NCI-H2107 treated with DMSO at 0.1 percent for 48 hours (cell line): ENCODE measurements around the gene NEK9.
"Not testable (repeated sequence)": the region's sequence is repeated elsewhere in the genome, so short reads cannot be mapped to it uniquely, and the experiment has no call there.

Experiments
- DNase-seq: peaks from one replicate; lab custom pipeline; 2025; ENCODE audit not compliant: unreplicated experiment; lab: John Stamatoyannopoulos, UW

The NEK9 gene

DNA sequence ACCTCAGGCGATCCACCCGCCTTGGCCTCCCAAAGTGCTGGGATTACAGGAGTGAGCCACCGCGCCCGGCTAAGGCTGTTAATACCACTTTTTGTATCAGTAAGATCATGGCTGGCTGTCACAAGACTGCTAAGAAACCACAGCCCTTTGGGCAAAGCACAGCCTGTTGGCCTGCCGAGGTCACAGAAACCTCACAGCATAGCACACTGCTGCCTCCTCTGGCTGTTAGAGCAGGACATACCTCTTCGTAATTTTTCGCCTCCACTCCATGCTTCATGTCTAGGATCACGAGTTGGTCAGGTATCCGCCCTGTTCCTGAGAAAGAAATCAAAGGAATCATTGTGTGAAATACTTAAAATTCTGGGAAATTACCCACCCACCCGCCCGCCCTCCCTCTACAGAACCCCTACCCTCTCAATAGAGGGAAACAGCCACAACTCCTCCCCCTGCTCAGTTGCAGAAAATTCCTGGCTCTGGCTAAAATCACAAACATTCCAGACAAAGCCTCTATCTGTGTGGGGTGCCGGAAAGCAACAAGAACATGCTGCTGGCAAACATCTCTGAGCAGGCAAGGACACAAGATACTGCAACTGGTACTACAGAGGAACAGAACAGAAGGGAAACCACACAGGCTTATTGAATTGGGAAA is 20.7 kb upstream of the NEK9 start:
- DNase-seq = no peak

DNA sequence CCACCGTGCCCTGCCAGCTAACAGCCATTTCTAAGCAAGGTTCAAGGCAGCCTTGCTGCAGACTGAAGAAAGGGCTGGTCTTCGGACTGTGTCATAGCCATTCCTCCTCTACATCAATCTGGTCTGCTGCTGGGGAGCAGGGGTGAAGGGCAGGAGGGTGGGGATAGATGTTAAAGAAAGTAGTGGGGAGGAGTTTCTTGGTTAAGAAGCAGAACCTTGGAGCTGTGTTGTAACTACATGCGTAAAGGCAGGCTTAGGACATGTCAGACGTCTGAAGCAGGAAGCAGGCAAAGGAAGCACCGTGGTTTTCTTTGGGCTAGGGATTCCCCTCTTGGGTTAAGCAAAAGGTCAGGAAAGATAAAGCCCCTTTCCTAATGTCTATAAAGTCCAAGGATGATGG is 18.1 kb upstream of the NEK9 start:
- no peak for DNase-seq

DNA sequence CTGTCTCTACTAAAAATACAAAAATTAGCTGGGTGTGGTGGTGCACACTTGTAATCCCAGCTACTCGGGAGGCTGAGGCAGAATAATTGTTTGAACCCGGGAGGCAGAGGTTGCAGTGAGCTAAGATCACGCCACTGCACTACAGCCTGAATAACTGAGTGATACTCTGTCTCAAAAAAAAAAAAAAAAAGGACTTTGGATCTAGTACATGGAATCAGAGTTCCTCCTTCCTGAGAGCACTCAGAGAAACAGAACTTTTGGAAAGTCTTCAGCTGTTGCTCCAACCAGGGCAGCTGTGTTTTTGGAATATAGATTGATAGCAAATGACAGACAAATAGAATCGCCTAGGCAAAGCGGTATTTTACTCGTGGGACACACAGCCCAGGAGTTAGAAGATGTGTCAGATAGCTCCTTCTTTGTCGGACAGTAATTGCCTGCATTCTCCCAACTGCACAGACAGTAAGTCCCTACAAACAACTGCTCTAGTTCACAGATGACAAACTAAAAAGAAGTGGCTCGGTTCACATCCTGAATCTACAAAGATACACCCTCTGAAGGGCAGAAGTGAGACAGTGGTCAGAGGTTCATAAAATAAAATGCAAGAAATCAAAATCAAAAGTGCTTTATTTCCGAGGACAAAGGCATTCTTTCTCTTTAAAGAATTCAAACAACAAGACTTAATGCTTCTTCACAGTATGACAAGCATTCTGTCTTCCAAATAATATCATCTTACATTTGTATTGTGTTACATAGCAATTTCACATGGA is 17.1 kb upstream of the NEK9 start:
- DNase-seq = no peak

DNA sequence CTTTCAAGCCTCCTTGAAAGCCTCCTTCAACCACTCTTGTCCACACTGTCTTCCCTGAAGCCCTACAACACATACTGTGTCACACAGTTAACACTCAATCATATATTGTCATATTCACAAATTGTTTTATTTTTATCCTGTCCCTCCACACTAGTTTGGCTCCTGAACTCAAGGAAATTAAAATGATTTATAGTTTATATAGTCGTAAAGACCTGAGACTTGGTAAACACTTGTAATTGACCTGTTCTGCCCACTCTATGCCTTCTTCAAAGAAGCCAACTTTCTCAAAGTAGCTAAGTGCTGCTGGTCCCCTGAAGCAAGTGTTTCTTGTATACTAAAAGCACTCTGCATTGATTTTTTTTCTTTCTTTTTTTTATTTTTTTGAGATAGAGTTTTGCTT is 15.6 kb upstream of the NEK9 start:
- no peak for DNase-seq

DNA sequence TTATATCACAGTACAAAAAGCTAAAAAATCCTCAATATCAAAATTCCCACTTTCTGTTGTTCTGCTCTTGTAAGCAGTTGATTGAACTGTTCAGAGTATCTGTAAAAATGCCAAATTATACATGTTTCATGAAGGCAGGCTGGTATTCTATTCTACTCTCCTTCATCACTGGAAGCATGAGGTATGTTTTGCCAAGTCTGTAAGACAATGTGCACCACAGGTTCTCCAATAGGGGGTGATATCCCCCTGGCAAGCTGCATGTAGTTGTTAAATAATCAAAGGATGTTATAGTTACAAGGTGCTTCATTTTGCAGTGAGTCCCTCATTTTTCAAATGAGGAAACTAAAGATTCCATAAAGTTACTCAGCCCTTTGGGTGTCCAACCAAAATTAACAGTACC is 15.1 kb upstream of the NEK9 start:
- peak; percentile 16 for DNase-seq

DNA sequence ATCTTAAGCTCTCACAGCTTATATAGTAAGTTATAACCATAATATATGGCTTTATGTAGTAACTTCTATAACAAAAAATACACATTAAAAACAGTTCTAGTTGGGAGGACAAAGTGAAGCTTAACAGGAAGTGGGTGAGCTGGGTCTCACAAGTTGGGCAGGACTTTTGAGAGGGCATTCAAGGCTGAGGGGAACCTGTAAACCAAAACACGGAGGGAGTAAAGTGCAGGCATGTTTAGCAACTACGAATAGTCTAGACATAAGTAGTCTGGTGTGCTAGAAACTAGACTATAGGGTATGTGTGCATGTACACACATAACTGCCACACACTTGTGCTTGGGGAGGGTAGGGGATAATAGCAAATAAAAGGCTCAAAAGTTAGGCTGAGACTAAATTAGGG is 14.2 kb upstream of the NEK9 start:
- DNase-seq = no peak

DNA sequence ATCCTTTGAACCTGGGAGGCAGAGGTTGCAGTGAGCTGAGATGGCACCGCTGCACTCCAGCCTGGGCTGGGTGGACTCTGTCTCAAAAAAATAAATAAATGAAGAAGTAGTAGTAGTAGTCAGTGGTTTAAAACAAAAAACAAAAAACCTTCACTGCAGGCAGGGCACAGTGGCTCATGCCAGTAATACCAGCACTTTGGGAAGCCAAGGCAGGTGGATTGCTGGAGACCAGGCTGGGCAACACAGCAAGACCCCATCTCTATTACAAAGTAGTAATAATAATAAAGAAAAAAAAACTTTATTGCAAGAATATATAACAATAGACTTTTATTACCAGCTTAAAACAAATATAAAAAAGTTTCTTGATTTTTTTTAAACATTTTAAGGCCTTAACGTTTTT is 13.8 kb upstream of the NEK9 start:
- DNase-seq = no peak

DNA sequence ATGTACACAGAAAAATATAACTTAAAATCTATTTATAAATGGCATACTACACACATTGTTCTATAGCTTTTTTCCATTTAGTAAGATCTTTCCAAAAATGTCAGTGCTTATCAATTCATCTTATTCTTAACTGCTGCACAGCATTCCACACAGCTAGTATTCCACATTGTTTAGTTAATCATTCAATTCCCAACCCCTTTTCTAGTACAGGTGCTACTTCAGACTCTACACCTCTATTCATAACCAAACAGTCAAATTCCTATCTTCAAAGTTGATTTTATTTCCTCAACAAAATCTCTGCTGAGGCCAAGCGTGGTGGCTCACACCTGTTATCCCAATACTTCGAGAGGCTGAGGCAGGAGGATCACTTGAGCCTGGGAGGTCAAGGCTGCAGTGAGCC is 12.3 kb upstream of the NEK9 start:
- no peak for DNase-seq

DNA sequence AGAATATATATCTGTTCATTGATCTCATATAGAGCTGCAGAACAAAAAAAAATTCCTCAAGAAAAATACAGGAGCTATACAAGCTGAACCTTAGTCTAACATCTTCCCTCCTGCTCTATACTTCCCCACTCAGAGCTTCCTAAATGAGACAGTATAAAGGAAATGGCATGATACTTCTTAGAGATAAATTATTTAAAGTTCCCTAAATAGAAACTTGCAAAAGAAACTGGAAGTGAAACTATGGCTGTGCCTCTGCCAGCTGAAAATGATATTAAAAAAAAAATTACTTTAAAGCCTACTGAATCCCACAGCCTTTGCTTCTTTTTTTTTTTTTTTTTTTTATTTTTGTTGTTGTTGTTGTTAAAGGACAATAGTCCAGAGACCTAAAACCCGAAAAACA is 11.6 kb upstream of the NEK9 start:
- no peak for DNase-seq

DNA sequence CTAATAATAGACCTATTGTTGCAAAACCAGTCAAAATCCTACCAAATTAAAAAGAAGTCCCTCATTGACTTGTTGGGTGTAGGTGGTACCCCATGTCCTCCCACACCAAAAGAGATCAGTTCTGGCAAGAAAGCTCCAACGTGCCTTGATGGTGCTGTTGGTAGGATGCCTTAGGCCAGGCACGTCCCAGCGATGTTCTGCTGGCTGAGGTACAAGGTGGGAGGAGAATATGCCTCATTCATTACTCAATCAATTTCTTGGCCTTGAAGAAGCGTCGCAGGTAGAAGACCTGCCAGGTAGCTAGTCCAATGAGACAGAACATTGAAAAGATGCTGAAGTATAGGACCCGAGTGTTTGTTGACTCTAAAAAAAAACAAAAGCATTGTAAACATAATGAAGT is 7.8 kb upstream of the NEK9 start:
- DNase-seq = no peak

DNA sequence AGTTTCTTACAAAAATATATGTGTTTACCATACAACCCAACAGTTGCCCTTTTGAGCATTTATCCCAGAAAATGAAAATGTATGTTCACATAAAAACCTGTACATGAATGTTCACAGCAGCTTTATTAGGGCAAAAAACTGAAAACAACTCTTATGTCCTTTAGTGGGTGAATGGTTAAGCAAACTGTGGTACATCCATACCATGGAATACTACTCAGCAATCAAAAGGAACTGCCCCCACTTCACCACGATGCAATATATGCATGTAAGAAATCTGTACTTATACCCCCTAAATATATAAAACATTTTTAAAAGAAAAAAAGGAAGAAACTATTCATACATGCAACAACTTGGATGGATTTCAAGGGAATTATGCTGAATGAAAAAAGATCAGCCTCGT is 6.7 kb upstream of the NEK9 start:
- no peak for DNase-seq

DNA sequence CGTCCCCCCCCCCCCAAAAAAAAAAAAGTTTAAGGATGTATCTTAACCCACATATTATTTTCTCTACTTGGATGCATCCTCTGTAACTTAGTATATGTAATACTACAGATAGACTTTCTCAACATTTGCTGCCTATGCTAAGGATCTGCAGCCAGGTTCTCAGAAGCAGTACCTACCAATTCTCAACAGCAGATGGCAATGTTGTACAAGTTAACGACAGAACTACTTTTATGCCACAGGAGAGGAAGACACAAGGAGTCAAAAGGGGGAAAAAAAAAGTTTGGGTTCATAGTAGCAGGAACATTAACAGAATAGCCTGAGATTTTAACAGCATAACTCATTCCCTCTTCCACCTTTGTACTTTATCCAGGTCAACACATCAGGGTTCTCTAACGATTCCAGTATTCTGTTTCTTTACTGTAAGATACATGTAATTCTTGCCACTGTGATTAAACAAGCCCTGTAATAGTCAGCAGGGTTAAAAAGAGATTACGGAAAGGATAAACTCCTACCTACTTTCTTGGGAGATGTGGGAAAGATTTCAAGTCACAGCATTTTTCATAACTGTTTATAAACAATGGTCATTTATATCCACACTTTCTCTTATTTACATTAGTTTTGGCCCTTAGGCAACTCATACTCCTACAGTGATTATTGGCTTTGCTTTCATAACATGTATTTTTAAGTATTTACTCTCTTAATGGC is 5.7 kb upstream of the NEK9 start:
- peak; percentile 85 for DNase-seq

DNA sequence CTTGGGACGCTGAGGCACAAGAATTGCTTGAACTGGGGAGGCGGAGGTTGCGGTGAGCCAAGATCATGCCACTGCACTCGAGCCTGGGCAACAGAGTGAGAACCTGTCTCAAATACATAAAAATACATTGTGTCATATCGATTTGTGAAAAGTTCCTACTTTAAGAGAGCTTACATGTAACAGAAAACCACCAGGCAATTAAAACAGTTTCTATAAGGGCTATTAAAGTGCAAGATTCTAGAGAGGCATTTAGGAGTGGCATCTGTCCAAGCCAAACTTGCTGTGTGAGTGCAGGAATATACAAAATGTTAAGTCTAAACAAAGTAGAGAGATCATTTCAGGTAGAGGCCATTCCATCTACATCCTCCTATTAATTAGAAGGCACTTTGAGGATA is 1.7 kb upstream of the NEK9 start:
- DNase-seq = peak; percentile 91

DNA sequence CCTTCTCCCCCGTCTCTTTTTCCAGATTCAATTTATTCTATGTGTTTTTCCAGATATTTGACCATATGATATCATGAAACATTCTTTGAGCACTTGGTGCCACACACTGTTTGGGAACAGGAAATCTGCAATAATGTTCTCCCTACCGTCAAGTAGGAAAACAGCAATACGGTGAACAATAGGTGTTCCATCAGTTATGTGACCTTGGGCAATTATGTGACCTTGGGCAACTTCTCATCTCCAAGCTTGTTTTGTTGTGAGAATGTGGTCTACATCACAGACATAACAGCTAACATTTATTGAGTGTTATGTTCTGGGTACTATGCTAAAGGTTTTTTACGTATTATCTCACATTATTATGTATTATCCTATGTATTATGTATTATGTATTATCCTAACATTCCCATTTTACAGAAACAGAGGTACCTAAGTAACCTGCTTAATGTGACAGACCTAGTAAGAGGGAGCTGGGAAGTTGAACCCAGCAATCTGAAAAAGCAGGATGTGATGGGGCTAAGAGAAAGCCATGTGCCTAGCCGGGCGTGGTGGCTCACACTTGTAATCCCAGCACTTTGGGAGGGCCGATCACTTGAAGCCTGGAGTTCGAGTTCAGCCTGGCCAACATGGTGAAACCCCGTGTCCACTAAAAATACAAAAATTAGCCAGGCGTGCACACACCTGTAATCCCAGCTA is 1.2 kb upstream of the NEK9 start:
- no peak for DNase-seq

DNA sequence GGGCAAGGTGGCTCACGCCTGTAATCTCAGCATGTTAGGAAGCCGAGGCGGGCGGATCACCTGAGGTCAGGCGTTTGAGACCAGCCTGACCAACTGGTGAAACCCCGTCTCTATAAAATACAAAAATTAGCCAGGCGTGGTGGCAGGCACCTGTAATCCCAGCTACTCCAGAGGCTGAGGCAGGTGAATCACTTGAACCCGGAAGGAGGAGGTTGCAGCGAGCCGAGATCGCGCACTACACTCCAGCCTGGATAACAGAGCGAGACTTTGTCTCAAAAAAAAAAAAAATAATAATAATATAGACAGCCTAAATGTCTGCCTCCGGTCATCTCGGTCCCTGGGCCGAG is 599 bp upstream of the NEK9 start:
- DNase-seq = not testable (repeated sequence)

DNA sequence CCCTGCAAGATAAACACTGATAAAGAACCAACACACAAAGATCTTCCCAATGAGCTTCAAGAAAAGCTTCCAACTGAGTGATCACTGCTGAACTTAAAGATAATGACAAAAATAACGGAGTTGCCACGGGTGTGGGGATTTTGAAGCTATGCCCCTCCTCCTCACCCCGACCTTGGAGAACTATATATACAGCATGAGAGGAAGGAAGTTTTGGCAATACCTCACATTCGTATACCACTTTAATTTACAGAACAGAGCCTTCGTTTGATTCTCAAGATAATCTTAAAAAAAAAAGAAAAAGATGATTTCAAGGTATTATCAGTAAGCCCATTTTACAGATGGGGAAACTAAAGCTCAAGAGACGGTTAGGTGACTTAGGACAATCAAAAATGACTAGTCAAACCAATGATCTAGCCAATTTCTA is 715 bp downstream of the NEK9 start:
- DNase-seq = no peak

DNA sequence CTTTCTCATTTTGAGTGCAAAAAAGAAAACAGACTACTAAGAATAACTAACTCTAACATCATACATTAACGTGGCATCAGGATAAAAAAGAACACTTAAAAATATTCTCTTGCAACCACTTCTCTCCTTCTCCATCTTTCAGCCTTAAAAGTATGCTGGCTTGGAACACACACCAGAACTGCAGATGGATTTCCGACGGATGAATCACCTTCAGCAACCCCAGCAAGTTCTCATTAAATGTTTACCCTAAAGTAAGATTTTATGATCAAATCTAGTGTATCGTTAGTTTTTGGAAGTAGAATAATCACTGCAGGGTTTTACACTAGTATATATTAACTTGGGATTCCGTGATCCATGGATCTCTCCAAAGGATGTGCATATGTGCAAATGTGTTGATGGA is 1.2 kb downstream of the NEK9 start:
- no peak for DNase-seq

DNA sequence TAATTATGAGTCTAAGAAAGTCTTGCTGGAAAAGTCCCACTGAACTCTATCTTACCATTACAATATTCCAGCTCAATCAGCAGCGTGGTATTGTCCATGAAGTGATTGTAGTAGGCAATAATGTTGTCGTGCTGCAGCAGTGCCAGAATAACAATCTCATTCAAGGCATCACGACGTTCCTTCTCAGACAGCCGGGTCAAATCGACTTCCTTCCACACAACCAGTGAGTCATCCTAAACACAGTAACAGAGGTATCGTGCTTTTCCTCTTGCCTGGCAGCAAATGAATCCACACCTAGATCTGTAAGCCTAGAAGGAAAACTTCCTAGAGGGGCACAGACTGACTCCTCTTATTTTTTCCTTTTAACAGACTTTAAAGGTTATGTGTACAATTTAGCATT is 2.9 kb downstream of the NEK9 start:
- DNase-seq = no peak

DNA sequence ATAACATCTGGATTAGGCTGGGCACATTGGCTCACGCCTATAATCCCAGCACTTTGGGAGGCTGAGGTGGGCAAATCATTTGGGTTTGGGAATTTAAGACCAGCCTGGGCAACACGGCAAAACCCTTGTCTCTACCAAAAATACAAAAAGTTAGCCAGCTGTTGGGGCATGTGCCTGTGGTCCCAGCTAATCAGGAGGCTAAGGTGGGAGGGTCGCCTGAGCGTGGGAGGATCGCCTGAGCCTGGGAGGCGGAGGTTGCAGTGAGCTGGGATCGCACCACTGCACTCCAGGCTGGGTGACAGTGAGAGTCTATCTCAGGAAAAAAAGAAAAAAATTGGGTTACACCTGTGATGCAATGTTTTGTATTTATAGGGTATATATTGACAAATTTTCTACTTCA is 5.3 kb downstream of the NEK9 start:
- DNase-seq = no peak

DNA sequence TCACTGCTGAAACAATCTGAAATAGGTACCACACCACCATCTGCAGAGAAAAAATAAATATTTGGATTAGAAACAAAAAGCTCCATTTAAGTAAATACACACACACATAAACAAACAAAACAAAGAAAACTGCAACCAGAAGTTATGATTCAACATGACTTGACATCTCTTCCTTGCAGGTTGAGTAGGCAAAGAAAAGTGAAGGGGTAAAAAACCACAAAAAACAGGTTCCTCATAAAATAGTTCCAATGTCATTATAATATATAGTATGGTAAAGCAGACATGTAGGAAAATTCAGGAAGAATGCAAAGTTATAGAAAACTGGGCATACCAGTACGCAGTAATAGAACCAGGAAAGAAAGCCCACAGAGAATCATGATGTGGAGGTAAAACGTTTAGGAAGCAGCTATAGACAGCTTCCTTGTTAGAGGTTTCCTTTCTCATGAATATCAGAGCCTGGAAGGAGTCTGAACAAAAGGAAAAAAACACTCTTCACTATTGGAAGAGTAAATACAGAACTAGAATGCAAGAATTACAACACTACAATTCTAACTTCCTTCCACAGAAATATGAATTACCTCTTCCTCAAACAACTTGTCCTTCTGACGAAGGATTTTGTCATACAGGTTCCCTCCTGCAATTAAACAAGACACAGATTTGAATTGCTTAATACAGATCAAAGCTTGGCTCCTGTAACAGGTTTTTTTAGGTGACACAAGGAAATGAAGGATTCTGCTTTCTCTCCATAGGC is 6.1 kb downstream of the NEK9 start:
- no peak for DNase-seq

DNA sequence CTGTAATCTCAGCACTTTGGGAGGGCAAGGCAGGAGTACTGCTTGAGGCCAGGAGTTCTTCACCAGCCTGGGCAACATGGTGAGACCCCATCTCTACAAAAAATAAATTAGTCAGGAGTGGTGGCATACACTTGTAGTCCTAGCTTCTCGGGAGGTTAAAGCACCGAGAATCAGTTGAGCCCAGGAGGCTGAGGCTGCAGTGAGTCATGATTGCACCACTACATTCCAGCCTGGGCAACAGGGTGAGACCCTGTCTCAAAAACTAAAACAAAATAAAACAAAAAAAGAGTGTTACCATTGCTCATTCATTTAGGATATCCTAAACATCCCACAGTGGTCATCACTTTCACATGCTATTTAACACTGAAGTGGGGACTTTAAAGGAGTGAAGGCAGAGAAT is 7.8 kb downstream of the NEK9 start:
- DNase-seq = no peak
